Astrocyte (in vitro differentiated cells and primary cell): Measurements from ENCODE around the gene PLEKHG5. TPM values are rescaled to one million over a fixed set of nuclear protein-coding genes. Genes with fewer than 3 reads are reported as not detected.

Experiments
- DNase-seq: peaks from one replicate; pipeline ENCODE4 v3.0.0-alpha.2; 2010; ENCODE audit warnings: low read depth
- FAIRE-seq: peaks from 2 replicates; lab custom pipeline; 2011; peaks lifted over from hg19 to GRCh38; lab: Jason Lieb, UNC
- H2AFZ ChIP-seq: 2 replicates; pipeline ENCODE4 v1.6.0; 2012; ENCODE audit warnings: low read depth, low read length, inconsistent platforms
- H3K27ac ChIP-seq: 2 replicates; pipeline ENCODE4 v1.5.1; 2011; ENCODE audit warnings: low read depth, low read length, inconsistent platforms
- H3K27me3 ChIP-seq: 2 replicates; pipeline ENCODE4 v1.6.0; 2011; ENCODE audit warnings: low read length, inconsistent platforms; ENCODE audit not compliant: insufficient read depth
- H3K36me3 ChIP-seq: 2 replicates; pipeline ENCODE4 v1.5.1; 2011; ENCODE audit warnings: low read length, inconsistent platforms; ENCODE audit not compliant: insufficient read depth
- H3K4me1 ChIP-seq: 2 replicates; pipeline ENCODE4 v1.5.1; 2011; ENCODE audit warnings: low read length, inconsistent platforms; ENCODE audit not compliant: insufficient read depth
- H3K4me2 ChIP-seq: 2 replicates; pipeline ENCODE4 v1.6.0; 2012; ENCODE audit warnings: low read length, inconsistent platforms
- H3K4me3 ChIP-seq: 2 replicates; pipeline ENCODE4 v1.5.1; 2011; ENCODE audit warnings: low read depth, mild to moderate bottlenecking, low read length, inconsistent platforms; ENCODE audit not compliant: insufficient read depth
- H3K79me2 ChIP-seq: 2 replicates; pipeline ENCODE4 v1.6.0; 2012; ENCODE audit warnings: mild to moderate bottlenecking, low read length, inconsistent platforms; ENCODE audit not compliant: insufficient read depth
- H3K9ac ChIP-seq: 2 replicates; pipeline ENCODE4 v1.6.0; 2012; ENCODE audit warnings: mild to moderate bottlenecking, low read length, inconsistent platforms
- H3K9me3 ChIP-seq: 2 replicates; pipeline ENCODE4 v1.5.1; 2012; ENCODE audit warnings: low read depth, mild to moderate bottlenecking, low read length, inconsistent platforms; ENCODE audit not compliant: insufficient read depth
- H4K20me1 ChIP-seq: 2 replicates; pipeline ENCODE4 v1.6.0; 2012; ENCODE audit warnings: low read length, inconsistent platforms; ENCODE audit not compliant: insufficient read depth
- H3K27ac Mint-ChIP-seq: one replicate; pipeline ENCODE4 v1.8.0; 2021; ENCODE audit warnings: mild to moderate bottlenecking, mixed read lengths; ENCODE audit not compliant: unreplicated experiment
- H3K27me3 Mint-ChIP-seq: one replicate; pipeline ENCODE4 v1.8.0; 2021; ENCODE audit warnings: low read depth, mixed read lengths; ENCODE audit not compliant: unreplicated experiment
- H3K36me3 Mint-ChIP-seq: one replicate; pipeline ENCODE4 v1.8.0; 2021; ENCODE audit warnings: low read depth, mixed read lengths; ENCODE audit not compliant: unreplicated experiment
- H3K4me1 Mint-ChIP-seq: one replicate; pipeline ENCODE4 v1.8.0; 2021; ENCODE audit warnings: low read depth, mixed read lengths; ENCODE audit not compliant: unreplicated experiment
- H3K4me3 Mint-ChIP-seq: one replicate; pipeline ENCODE4 v1.8.0; 2021; ENCODE audit warnings: mild to moderate bottlenecking, moderate library complexity, mixed read lengths; ENCODE audit not compliant: unreplicated experiment
- H3K9me3 Mint-ChIP-seq: one replicate; pipeline ENCODE4 v1.8.0; 2021; ENCODE audit warnings: mild to moderate bottlenecking, mixed read lengths; ENCODE audit not compliant: unreplicated experiment
- EZH2 ChIP-seq: IDR thresholded peaks from 2 replicates; pipeline ENCODE4 v1.6.1; 2012; ENCODE audit warnings: mild to moderate bottlenecking, low read length, inconsistent platforms; ENCODE audit not compliant: insufficient read depth
- total RNA-seq: library from RNA; stranded (reverse); gene quantifications from 2 replicates; pipeline ENCODE4 v1.2.1, GENCODE V29; 2021
- TF ChIP-seq, protein P1 (sequence below): IDR thresholded peaks from 2 replicates; pipeline ENCODE4 v1.5.1; 2011; ENCODE audit warnings: low read depth, mild to moderate bottlenecking, inconsistent platforms, low read length, moderate library complexity; ENCODE audit not compliant: insufficient read depth

Gene PLEKHG5
- total RNA-seq, 1 donor from 2014 or later: 25.1 TPM

DNA sequence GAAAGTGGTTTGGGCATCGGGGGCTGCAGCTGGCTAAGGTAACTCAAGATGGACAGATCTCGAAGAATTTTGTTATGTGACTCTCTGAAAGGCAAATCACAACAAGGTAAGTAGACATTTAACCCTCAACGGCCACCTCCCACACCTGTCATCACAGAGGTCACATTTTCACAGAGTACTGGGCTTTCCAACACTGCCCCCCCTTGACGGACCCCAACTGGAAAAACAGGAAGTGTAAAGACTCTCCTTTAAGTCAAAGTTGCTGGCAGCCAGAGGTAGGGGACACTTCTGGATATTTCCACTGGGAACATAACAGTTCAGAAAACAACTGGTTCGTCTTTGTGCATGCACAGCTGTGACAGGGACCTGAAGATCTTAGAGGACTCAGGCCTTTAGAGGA, 40.5 kb upstream of the PLEKHG5 start:
- H3K9me3 Mint-ChIP-seq: no peaks in the 10 kb centered on the region
- Histone ChIP-seq H2AFZ (no peak overlapping the region), H4K20me1 (no peaks in the 10 kb centered on the region), H3K36me3 (peaks cover 49% of the 10 kb centered on the region), H3K4me3 (no peak overlapping the region), H3K9me3 (no peaks in the 10 kb centered on the region), H3K27ac (no peak overlapping the region), H3K4me1 (no peaks in the 10 kb centered on the region), H3K79me2 (peaks cover 15% of the 10 kb centered on the region), H3K27me3 (no peaks in the 10 kb centered on the region), H3K4me2 (no peak overlapping the region), H3K9ac (no peak overlapping the region)
- peaks cover 6% of the 10 kb centered on the region for H3K4me1 Mint-ChIP-seq
- H3K36me3 Mint-ChIP-seq: peaks cover 25% of the 10 kb centered on the region
- FAIRE-seq: no peak
- no peak overlapping the region for H3K27ac Mint-ChIP-seq
- no peak overlapping the region for H3K4me3 Mint-ChIP-seq
- DNase-seq: no peak
- H3K27me3 Mint-ChIP-seq: no peaks in the 10 kb centered on the region
- TF ChIP-seq EZH2: no peak
- TF ChIP-seq, protein P1, sequence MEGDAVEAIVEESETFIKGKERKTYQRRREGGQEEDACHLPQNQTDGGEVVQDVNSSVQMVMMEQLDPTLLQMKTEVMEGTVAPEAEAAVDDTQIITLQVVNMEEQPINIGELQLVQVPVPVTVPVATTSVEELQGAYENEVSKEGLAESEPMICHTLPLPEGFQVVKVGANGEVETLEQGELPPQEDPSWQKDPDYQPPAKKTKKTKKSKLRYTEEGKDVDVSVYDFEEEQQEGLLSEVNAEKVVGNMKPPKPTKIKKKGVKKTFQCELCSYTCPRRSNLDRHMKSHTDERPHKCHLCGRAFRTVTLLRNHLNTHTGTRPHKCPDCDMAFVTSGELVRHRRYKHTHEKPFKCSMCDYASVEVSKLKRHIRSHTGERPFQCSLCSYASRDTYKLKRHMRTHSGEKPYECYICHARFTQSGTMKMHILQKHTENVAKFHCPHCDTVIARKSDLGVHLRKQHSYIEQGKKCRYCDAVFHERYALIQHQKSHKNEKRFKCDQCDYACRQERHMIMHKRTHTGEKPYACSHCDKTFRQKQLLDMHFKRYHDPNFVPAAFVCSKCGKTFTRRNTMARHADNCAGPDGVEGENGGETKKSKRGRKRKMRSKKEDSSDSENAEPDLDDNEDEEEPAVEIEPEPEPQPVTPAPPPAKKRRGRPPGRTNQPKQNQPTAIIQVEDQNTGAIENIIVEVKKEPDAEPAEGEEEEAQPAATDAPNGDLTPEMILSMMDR: no peak

DNA sequence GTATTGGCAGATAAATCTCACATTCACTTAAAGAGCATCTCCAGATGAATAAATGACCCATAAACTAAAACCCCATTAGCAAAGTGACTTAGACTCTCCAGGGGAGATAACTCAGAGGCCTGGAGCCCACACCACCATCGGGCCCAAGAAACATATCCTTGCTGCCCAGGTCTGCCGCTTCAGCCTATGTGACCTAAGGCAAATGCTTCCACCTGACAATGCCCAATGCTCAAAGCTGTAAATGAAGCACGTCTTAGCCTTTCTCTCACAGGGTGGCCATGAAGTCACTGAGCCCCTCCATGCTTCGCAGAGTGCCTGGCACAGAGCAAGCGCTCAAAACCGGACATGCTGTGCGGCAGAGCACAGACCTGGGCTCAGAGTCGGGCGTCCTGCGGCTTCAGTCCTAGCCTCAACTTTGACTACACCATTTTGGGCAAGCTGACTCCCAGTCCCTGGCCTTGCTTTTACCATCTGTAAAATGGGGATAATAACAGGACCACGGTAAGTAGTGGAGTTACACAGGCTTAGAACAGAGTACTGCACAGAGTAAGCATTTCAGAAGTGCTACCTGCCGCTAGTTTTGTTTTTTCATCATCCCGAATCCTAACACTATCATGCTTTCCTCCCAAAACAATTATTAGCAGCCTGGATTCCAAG, 39.2 kb upstream of the PLEKHG5 start:
- no peak for FAIRE-seq
- Mint-ChIP-seq H3K36me3 (peaks cover 32% of the 10 kb centered on the region), H3K27ac (no peak overlapping the region)

DNA sequence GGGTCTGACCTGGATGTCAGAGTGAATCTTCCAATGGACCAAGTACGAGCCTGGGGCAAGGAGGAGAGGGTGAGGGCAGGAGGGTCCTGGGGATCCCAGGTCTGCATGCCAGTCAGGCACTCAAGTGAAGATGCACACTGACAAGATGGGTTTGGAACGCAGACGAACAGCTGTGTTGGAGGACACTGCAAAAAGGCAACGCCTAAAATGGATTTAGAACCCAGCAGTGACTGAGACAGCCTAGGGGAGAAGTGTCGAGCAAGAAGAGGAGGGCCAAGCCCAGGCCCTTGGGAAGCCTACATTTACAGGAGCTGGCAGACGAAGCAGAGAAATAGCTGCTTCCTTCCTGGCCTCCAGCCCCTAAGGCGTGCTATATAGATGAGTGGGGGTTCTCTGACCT, 37.0 kb upstream of the PLEKHG5 start:
- DNase-seq (no peak), FAIRE-seq (no peak)
- Histone ChIP-seq H3K4me2 (no peak overlapping the region), H4K20me1 (no peaks in the 10 kb centered on the region), H3K4me3 (no peak overlapping the region), H3K27ac (no peak overlapping the region), H2AFZ (no peak overlapping the region), H3K9ac (no peak overlapping the region), H3K9me3 (no peaks in the 10 kb centered on the region), H3K4me1 (no peaks in the 10 kb centered on the region), H3K36me3 (peaks cover 56% of the 10 kb centered on the region), H3K79me2 (no peaks in the 10 kb centered on the region), H3K27me3 (no peaks in the 10 kb centered on the region)
- H3K36me3 Mint-ChIP-seq: peaks cover 30% of the 10 kb centered on the region
- no peaks in the 10 kb centered on the region for H3K9me3 Mint-ChIP-seq
- TF ChIP-seq EZH2: no peak
- TF ChIP-seq, protein P1: no peak
- no peaks in the 10 kb centered on the region for H3K27me3 Mint-ChIP-seq
- H3K4me1 Mint-ChIP-seq: peaks cover 1% of the 10 kb centered on the region
- no peak overlapping the region for H3K27ac Mint-ChIP-seq
- H3K4me3 Mint-ChIP-seq: no peak overlapping the region

More for the DNA sequence above, 39.2 kb upstream of the PLEKHG5 start:
- Histone ChIP-seq H2AFZ (no peak overlapping the region), H3K9ac (no peak overlapping the region), H3K36me3 (peaks cover 59% of the 10 kb centered on the region), H3K4me2 (no peak overlapping the region), H4K20me1 (no peaks in the 10 kb centered on the region), H3K4me3 (no peak overlapping the region), H3K27me3 (no peaks in the 10 kb centered on the region), H3K79me2 (peaks cover 6% of the 10 kb centered on the region), H3K4me1 (no peaks in the 10 kb centered on the region), H3K27ac (no peak overlapping the region), H3K9me3 (no peaks in the 10 kb centered on the region)
- DNase-seq: no peak
- Mint-ChIP-seq H3K27me3 (no peaks in the 10 kb centered on the region), H3K4me3 (no peak overlapping the region), H3K4me1 (peaks cover 7% of the 10 kb centered on the region), H3K9me3 (no peaks in the 10 kb centered on the region)
- TF ChIP-seq EZH2: no peak
- TF ChIP-seq, protein P1: no peak
